Colonic mucosa (tissue), 4 donors: ENCODE data around the gene CDKAL1. TPM values are rescaled to one million over a fixed set of nuclear protein-coding genes. Genes with fewer than 3 reads are reported as not detected.

Experiments
- DNase-seq: peaks from one replicate; pipeline ENCODE4 v3.0.0-alpha.2; 2020
- H3K27ac ChIP-seq: fragments of 200-600 bp; one replicate; pipeline ENCODE4 v1.8.0; 2021
- H3K27me3 ChIP-seq: fragments of 200-600 bp; one replicate; pipeline ENCODE4 v1.8.0; 2021
- H3K36me3 ChIP-seq: fragments of 200-600 bp; one replicate; pipeline ENCODE4 v1.8.0; 2021
- H3K4me1 ChIP-seq: fragments of 200-600 bp; one replicate; pipeline ENCODE4 v1.8.0; 2021; ENCODE audit warnings: mild to moderate bottlenecking
- H3K4me3 ChIP-seq: fragments of 200-600 bp; one replicate; pipeline ENCODE4 v1.8.0; 2021
- H3K9ac ChIP-seq, 2 donors: one replicate each; pipeline ENCODE4 v1.7.0; 2013; ENCODE audit warnings: control low read depth in 2 of 2, low read depth in 2 of 2, low read length in 2 of 2
- H3K9me3 ChIP-seq: fragments of 200-600 bp; one replicate; pipeline ENCODE4 v1.8.0; 2021
- CTCF ChIP-seq: fragments of 200-600 bp; IDR thresholded peaks from one replicate; pipeline ENCODE4 v1.8.0; 2022; ENCODE audit warnings: antibody characterized with exemption, mild to moderate bottlenecking
- intact Hi-C: fragments of 100-400 bp; cut with DNase I; formaldehyde crosslinking; loops from one replicate; pipeline ENCODE4 v1.14.1; 2022
- total RNA-seq, 2 donors: library from RNA; stranded (reverse); fragmentation: NEBNext Ultra II Directional in 1 of 2; extraction: Animal tissue kit (Norgen Biotek cat#: 25700) in 1 of 2; gene quantifications; one replicate each; pipeline ENCODE4 v1.2.1, GENCODE V29; 2021
- donor health status: healthy.
- donor health status: DM: no; HTN: no; CAD: no.
- donor health status: DM: no; HTN: no; CAD: no.

The CDKAL1 gene
- total RNA-seq, 2 donors from 2014 or later, result 13.8 to 14.2 TPM

- DNase-seq, result no peak
- Histone ChIP-seq H3K9me3 (no peaks in the 10 kb centered on the region), H3K4me1 (no peaks in the 10 kb centered on the region), H3K36me3 (no peaks in the 10 kb centered on the region), H3K27ac (no peak overlapping the region), H3K4me3 (no peak overlapping the region), H3K27me3 (no peaks in the 10 kb centered on the region), H3K9ac (no peak overlapping the region)
- no peak for TF ChIP-seq CTCF
- intact Hi-C loops, result no loop called here
Measured at GRCh38 chr6:21202521-21202920, 668.3 kb downstream of the CDKAL1 start.

GRCh38 chr6:21204951-21205350, 670.7 kb downstream of the CDKAL1 start:
- H3K27ac ChIP-seq, result no peak overlapping the region
- no peak overlapping the region for H3K9ac ChIP-seq
- no peak for TF ChIP-seq CTCF
- no peak overlapping the region for H3K4me3 ChIP-seq
- H3K4me1 ChIP-seq, result no peaks in the 10 kb centered on the region
- H3K36me3 ChIP-seq, result no peaks in the 10 kb centered on the region
- no peaks in the 10 kb centered on the region for H3K9me3 ChIP-seq
- intact Hi-C loops, result no loop called here
- DNase-seq, result no peak
- H3K27me3 ChIP-seq, result no peaks in the 10 kb centered on the region

GRCh38 chr6:21208081-21208795, 674.0 kb downstream of the CDKAL1 start:
- Histone ChIP-seq H3K9ac (no peak overlapping the region), H3K27ac (no peak overlapping the region), H3K4me1 (no peaks in the 10 kb centered on the region), H3K27me3 (no peaks in the 10 kb centered on the region), H3K9me3 (no peaks in the 10 kb centered on the region), H3K4me3 (no peak overlapping the region), H3K36me3 (no peaks in the 10 kb centered on the region)
- DNase-seq, result no peak
- no peak for TF ChIP-seq CTCF
- intact Hi-C loops, result no loop called here

DNA sequence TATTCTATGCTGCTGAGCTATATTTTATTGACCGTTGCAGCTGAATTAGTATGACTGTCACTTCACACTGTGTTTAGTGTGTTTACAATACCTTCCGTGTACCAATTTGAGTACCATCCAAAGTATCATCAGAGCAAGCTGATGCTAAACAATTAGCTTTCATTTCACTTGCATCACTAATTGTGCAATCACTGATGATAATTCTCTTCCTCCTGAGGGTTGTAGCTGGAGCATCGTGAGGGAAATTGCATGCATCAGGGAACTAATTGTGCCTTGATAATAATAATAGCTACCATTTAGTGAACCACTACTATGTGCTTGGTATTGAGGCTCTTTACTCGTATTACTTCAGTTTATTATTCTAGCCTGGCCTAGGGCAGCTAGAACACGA, 674.5 kb downstream of the CDKAL1 start:
- H3K27me3 ChIP-seq, result no peaks in the 10 kb centered on the region
- no peak for DNase-seq
- H3K9ac ChIP-seq, result no peak overlapping the region
- TF ChIP-seq CTCF, result no peak
- no peak overlapping the region for H3K4me3 ChIP-seq
- intact Hi-C loops, result no loop called here
- no peaks in the 10 kb centered on the region for H3K4me1 ChIP-seq
- H3K36me3 ChIP-seq, result no peaks in the 10 kb centered on the region
- no peak overlapping the region for H3K27ac ChIP-seq
- H3K9me3 ChIP-seq, result no peaks in the 10 kb centered on the region

DNA sequence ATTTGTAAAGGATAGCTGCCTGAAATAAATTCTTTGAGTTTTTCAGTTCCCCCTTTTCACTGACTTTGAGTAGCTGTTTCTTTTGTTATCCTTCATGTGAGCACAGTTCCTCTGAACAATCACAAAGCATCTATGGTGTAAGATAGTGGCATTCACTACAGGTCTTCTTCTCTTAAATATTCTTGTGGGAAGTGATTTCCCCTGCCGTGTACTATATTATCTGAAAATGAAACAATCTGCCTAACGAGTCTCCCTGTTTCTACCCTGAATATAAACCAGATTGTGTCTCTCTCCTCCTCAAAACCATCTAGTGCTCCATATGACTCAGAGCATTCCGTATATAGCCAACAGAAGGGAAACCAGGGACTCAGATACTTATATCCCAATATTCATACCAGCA, 679.2 kb downstream of the CDKAL1 start:
- Histone ChIP-seq H3K9me3 (no peaks in the 10 kb centered on the region), H3K36me3 (no peaks in the 10 kb centered on the region), H3K27me3 (no peaks in the 10 kb centered on the region), H3K4me1 (no peaks in the 10 kb centered on the region), H3K27ac (no peak overlapping the region), H3K9ac (no peak overlapping the region), H3K4me3 (no peak overlapping the region)
- DNase-seq, result no peak
- TF ChIP-seq CTCF, result no peak
- intact Hi-C loops, result no loop called here
